Measurements from ENCODE around the gene RFXANK.
A peak's percentile ranks its signal among the peaks of the same experiment; 100 is the strongest.

The RFXANK gene

DNA sequence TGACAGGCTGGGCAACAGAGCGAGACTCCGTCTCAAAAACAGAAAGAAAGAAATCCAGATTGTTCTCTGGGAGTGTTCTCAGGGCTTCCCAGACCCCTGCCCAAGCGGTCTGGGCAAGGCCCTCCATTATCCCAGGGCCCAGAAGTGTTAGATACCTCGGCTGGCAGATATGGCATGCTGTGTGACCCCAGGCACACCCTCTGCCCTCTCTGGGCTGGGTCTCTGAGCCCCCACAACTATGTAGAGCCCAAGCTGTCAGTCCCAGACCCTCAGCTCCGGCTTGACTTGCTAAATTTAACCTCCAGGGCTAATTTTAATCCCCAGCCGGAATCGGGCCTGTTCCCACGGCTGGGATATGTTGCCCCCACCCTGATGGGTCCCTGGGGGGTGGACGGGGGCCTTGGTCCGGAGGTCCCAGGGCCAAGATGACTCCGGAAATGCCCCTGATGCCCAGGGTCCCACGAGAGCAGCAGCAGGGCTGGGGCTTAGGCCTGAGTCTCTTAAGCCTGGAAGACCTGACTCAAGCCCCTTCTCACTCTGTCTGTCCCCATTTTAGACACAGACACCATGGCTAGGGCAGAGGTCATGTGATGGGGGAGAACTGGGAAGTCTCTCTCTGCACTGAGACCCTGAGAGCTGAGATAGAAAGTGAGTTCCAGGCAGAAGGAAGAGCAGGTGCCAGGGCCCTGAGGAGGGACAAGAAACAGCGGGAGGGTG is 39.2 kb upstream of the RFXANK start:
- POLR2A ChIA-PET: no interaction called here
- CTCF ChIA-PET: interaction anchor here (1.1 to 1.6 kb wide), 2 partner anchors 13 to 22 kb away, joined by 6 to 7 read pairs; no protein-coding TSS in a partner anchor
- Histone ChIP-seq H3K4me3 (ENCODE audit: low read depth, low read length) (no peak overlapping the region), H3K9me3 (ENCODE audit: control insufficient read depth, insufficient read depth, low read depth, low read length) (no peaks in the 10 kb centered on the region), H3K4me1 (ENCODE audit: control insufficient read depth, insufficient read depth, low read length) (no peaks in the 10 kb centered on the region), H3K27ac (ENCODE audit: extremely low read depth, low read depth, low read length) (no peak overlapping the region), H3K36me3 (ENCODE audit: control insufficient read depth in 2 of 2, insufficient read depth in 1 of 2, low read length in 2 of 2) (peaks cover 0 to 5% of the 10 kb centered on the region in 2 experiments; a peak in 2 of 3 replicates)
- no peak for TF ChIP-seq ZNF514 (tag by site-specific recombination; IDR thresholded peaks at IDR 0.05)
- no peak for TF ChIP-seq ZSCAN16 (tag by site-specific recombination; IDR thresholded peaks at IDR 0.05)
- no peak for TF ChIP-seq ZNF274 (IDR thresholded peaks at IDR 0.05; ENCODE audit: low read length)
- no peak for TF ChIP-seq ZNF274 (tag by site-specific recombination; IDR thresholded peaks at IDR 0.05; ENCODE audit: borderline replicate concordance)
- TF ChIP-seq ZSCAN18 (tag by site-specific recombination; IDR thresholded peaks at IDR 0.05): no peak
- TF ChIP-seq EGR2 (tag by site-specific recombination; IDR thresholded peaks at IDR 0.05; ENCODE audit: low read depth): no peak
- TF ChIP-seq ZNF664 (tag by site-specific recombination; IDR thresholded peaks at IDR 0.05): no peak
- TF ChIP-seq KLF16 (tag by site-specific recombination; IDR thresholded peaks at IDR 0.05): no peak
- no peak for TF ChIP-seq ZNF416 (tag by site-specific recombination; IDR thresholded peaks at IDR 0.05)
- TF ChIP-seq ZNF510 (tag by site-specific recombination; IDR thresholded peaks at IDR 0.05; ENCODE audit: insufficient replicate concordance): no peak
- no peak for TF ChIP-seq ZBTB48 (tag by site-specific recombination; IDR thresholded peaks at IDR 0.05)
- TF ChIP-seq ZNF394 (tag by site-specific recombination; IDR thresholded peaks at IDR 0.05; ENCODE audit: borderline replicate concordance): no peak
- no peak for TF ChIP-seq ZNF768 (tag by site-specific recombination; IDR thresholded peaks at IDR 0.05)
- no peak for TF ChIP-seq ZBTB1 (tag by site-specific recombination; IDR thresholded peaks at IDR 0.05)

- H3K4me3 ChIP-seq (ENCODE audit: low read depth, low read length): no peak overlapping the region
- ChIA-PET POLR2A (interaction anchor here (1.6 kb wide), 1 partner anchor 9 kb away, joined by 6 read pairs; no protein-coding TSS in a partner anchor), CTCF (interaction anchor here (1.2 to 6.3 kb wide), 2 partner anchors 8 to 68 kb away, joined by 3 to 47 read pairs; no protein-coding TSS in a partner anchor)
- no peak overlapping the region for H3K27ac ChIP-seq (ENCODE audit: extremely low read depth, low read depth, low read length)
- no peaks in the 10 kb centered on the region for H3K4me1 ChIP-seq (ENCODE audit: control insufficient read depth, insufficient read depth, low read length)
- no peak for TF ChIP-seq KLF9 (tag by site-specific recombination; IDR thresholded peaks at IDR 0.05; ENCODE audit: low read depth)
- peak; percentile 97 for TF ChIP-seq ZFP3 (tag by site-specific recombination; IDR thresholded peaks at IDR 0.05; ENCODE audit: low read depth)
- no peak for TF ChIP-seq ZNF558 (tag by site-specific recombination; IDR thresholded peaks at IDR 0.05)
- TF ChIP-seq ZNF610 (tag by site-specific recombination; IDR thresholded peaks at IDR 0.05; ENCODE audit: borderline replicate concordance): no peak
- peak; percentile 44; the same call in 1 of the 2 replicates for TF ChIP-seq ZNF16 (tag by site-specific recombination; IDR thresholded peaks at IDR 0.05; ENCODE audit: low read depth)
- no peaks in the 10 kb centered on the region for H3K9me3 ChIP-seq (ENCODE audit: control insufficient read depth, insufficient read depth, low read depth, low read length)
- H3K36me3 ChIP-seq (ENCODE audit: control insufficient read depth in 2 of 2, insufficient read depth in 1 of 2, low read length in 2 of 2): no peaks in the 10 kb centered on the region; a peak in 1 of 3 replicates
Observed at GRCh38 chr19:19154768-19155494, 37.1 kb upstream of the RFXANK start.

Measured in HEK293 (cell line).